Measurements from ENCODE around the gene UGT2B17.
"Not testable (repeated sequence)": the region's sequence is repeated elsewhere in the genome, so short reads cannot be mapped to it uniquely, and the experiment has no call there.

UGT2B17 gene

DNA sequence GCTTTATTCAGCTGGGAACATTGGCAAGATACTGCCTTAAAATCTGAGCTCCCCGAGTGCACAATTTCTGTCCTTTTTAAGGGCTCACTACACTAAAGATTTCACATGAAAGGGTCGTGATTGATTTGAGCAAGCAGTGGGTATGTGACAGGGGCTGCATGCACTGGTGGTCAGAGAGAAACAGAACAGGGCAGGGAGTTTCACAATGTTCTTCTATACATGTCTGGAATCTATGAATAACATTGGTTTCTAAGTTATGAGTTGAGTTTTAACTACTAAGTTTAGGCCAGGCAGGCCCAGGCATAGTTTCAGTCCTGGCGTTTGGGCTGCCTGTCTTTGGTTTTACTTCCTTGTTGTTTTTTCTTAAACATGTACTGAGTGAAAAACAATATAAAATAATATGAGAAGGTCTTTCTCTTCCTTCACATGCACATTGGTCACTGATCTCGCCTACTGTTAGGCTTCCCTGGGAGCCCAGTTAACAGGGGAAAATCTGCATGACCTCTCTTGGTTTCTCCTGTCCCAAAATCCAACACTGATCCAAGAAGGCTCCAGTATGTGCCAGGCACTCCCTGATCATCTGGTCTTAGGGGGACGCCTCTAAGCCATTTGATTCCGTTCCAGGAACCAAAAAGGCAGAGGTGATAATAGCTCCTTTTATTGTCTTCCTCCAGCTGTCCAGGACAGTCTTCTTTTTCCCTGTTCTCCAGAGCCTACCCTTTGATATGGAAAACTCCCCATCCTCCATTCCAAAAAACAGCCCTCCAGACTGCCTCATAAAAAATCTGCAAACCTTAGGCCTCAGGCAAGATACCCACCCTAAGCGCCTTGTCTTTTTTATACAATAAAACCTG is at the start of gene UGT2B17:
TSS of gene UGT2B17 (minus strand) at position 51 of the 854 bp plus-strand sequence. CDS start 7,838 bp downstream, outside the sequence.
- no peak for DNase-seq

DNA sequence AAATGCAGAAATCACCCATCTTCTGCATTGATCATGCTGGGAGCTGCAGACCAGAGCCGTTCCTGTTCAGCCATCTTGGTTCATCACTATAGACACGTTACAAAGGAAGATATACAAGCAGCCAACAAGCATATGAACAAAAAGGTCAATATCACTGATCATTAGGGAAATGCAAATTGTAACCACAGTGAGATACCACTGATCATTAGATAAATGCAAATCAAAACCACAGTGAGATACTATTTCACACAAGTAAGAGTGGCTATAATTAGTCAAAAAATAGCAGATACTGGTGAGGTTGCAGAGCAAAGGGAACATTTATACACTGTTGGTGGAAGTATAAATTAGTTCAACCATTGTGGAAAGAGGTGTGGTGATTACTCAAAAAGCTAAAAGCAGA is 46.6 kb upstream of the UGT2B17 start:
- not testable (repeated sequence) for DNase-seq

DNA sequence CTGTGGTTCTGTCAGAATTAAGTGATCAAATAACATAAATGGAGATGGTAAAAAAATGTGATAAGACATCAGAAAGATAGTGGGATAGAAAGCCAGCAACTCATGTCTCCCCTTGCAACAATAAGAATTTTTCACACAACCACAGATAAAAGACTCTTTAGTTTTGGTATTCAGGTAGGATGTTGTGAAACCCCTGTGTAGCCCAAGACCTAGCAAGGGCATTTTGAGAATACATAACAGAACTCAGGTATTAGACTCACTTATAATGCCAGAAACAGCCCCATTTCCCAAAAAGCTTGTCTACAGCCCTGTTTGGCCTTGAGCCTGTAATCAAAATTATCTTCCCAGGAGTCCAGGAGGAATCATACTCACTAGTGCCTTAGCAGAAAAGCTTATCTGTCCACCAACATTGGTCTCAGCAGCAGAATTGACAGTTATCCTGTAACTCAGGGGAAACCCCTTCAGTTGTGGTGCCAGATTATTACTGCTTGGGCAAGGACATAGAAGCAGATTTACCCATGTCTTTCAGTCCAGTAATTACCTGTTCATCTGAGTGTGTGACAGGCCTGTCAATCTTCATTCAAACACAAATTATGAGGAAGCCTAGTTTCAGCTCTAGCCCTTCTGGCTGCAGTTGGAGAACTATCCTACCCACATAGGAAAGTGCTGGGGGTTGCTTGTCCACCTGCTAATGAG is 41.0 kb upstream of the UGT2B17 start:
- no peak for DNase-seq

DNA sequence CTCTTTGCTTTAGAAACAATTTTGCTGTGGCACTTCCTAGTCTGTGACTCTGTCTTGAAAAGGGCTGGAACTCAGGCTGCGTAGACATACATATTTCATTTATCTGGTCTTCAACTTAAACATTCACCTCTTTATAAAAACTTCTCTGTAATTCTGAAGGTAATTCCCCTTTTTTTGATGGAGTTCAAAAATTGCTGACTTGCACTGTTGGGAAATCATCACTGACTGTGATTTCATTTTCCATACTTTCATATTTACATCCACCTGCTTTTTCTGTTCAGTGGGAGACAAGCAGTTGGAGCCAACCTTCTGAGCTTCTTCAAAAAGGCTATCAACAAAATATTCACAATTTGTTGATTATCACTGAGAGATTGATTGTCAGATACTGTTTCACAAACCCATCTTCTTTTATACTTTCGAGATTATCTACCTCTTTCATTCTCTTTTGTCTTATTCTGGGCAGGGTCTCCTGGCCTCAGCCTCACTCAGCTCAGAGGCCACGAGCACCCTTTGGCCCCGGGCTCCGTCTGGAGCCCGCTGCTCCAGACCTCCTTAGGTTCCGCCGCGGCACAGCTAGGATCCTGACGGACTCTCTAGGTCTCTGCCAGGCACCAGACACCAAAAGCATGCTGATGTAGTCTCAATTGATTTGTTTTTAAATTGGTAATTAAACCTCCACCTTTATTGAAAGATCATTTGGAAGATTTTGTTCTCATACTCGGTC is 39.7 kb upstream of the UGT2B17 start:
- no peak for DNase-seq

DNA sequence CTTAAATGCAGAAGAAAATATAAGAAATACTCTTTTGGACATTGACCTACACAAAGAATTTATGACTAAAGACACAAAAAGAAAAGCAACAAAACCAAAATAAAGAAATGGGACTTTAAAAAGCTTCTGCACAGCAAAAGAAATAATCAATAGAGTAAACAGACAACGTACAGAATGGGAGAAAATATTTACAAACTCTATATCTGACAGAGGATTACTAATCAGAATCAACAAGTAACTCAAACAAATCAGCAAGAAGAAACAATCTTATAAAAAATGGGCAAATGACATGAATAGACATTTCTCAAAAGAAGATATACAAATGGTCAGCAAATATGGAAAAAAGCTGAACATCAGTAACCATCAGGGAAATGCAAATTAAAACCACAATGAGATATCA is 37.6 kb upstream of the UGT2B17 start:
- no peak for DNase-seq

DNA sequence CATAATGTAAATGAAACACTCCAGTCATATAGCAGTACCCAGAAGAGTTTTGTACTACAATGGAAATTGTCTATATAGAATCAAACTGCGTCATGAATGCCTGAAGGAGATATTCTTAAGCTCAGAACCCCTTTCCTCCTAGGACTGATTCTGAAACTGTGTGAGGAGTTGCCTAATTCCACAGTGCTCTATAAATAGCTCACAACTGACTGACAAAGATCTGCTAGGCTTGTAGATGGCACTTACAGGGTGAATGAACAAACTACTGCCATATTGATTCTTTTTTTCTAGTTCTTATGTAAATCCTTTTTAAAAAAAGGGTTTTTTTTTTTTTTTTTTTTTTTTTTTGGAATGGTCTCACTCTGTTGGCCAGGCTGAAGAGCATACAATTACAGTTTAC is 30.1 kb upstream of the UGT2B17 start:
- no peak for DNase-seq

DNA sequence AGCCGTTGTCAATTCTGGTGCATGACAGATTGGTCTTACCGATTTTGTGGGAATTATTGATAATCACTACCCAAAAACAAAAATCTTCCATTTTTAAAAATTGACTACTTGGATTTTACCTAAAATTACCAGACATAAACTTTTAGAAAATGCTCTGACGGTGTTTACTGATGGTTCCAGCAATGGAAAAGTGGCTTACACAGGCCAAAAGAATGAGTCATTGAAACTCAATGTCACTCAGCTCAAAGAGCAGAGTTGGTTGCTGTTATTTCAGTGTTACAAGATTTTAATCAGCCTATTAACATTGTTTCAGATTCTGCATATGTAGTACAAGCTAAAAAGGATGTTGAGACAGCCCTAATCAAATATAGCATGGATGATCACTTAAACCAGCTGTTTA is 23.0 kb upstream of the UGT2B17 start:
- DNase-seq, result no peak

DNA sequence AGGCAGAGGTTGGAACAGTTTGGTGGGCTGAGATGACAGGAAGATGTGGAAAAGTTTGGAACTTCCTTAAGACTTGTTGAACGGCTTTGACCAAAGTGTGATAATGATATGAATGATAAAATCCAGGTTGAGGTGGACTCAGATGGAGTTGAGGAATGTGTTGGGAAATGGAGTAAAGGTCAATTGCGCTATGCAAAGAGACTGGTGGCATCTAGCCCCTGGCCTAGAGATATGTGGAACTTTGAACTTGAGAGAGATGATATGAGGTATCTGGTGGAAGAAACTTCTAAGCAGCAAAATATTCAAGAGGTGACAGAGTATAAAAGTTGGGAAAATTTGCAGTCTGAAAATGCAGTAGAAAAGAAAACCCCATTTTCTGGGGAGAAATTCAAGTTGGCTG is 21.4 kb upstream of the UGT2B17 start:
- no peak for DNase-seq

DNA sequence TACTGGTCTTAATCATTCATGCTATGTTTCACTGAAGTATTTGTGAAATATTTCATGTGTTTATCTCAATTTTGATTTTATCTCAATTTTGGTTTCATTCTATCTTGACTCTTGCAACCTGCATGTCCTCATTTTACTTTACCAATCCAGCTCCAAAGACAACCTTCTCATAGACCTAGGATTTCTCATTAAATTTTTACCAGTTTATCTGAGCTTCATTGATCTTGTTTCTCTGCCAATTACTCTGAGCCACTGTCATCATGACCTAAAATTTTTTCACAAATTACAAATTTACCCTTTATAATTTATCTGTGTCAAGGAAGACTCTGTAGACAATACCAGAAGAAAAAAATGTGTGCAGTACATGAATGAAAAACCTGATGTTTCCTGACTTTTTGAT is 18.6 kb upstream of the UGT2B17 start:
- no peak for DNase-seq

DNA sequence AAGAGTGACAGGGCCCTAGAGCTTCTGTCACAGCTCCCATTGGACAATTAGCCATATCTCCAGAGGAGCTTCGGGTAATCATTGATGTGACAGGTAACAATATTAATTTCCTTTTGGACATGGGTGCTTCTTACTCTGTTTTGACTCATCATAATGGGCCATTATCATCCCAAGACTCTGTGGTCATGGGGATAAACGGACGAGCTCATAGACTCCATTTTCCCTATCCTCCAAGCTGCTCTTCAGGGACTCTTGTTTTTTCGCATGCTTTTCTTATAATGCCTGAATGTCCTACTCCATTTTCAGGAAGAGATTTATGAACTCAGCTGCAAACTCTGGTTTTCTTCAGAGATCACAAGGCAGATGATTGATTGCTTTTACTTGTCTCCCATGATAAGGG is 17.0 kb upstream of the UGT2B17 start:
- no peak for DNase-seq

DNA sequence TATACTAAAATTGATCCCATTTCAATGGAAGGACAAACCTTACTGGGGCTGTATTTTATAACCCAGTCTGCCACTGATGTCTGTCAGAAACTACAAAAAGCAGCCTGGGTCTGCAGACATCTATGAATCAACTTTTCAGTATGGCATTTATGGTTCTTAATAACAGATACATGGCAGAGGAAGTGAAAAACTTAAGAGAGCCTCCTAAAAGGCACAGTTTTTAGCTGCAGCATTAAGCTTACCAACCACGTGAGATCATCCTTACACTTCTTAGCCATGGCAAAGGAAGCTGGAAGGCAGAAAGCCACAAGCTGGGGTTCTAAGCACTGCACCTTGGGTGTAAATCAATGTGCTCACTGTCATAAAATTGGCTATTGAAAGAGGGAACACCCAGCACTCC is 16.6 kb upstream of the UGT2B17 start:
- DNase-seq, result no peak

DNA sequence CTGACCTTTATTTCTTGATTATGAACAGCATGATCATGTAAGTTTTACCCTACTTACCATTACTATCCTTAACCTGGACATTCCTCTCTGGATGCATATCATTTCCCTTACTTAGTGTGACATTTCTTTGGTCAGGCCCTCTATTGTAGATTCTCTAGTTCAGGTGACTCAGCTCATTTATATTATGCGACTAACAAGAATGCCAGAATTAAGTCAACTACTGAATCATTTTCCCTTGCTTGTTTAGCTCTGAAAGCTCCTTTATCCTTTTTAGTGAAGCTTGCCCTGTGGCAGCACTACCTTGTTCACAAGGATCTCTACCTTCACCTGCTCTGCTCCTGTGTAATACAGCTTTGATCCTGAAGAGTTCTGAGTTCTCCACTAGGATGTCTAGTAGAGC is 15.1 kb upstream of the UGT2B17 start:
- no peak for DNase-seq

DNA sequence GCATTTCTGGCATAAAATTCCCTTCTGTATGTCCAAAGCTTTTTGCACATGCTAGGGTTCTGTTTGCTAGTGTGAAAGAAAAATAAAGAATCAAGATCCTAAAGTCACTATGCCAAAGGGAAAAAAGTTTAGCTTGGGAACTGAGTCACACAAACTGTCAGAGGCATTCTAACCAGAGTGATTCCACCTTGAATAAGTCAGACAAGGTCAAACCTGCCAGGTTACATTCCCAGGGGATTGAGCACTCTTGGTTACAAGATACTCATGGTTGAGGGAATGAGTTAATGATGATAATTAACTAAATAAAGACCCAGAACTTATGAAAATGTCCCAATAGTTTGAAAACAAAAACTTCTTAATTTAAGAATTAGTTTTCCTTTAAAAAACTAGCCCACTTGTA is 13.7 kb upstream of the UGT2B17 start:
- no peak for DNase-seq

DNA sequence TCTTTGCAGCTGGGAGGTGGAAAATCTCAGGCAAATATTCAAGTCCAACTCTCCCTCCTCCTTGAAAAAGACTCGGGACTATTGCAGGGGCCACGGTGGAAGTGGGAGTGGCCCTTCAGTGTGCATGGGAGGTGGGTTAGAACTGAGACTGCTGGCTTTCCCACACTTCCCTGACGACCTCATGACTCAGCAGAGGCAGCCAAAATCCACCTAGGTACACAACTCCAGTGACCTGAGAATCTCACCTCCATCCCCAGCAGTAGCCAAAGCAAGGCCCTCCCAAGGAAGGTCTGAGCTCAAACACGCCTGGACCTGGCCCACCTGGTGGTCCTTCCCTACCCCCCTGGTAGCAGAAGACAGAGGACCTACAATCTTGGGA is 6.2 kb upstream of the UGT2B17 start:
- DNase-seq, result no peak

DNA sequence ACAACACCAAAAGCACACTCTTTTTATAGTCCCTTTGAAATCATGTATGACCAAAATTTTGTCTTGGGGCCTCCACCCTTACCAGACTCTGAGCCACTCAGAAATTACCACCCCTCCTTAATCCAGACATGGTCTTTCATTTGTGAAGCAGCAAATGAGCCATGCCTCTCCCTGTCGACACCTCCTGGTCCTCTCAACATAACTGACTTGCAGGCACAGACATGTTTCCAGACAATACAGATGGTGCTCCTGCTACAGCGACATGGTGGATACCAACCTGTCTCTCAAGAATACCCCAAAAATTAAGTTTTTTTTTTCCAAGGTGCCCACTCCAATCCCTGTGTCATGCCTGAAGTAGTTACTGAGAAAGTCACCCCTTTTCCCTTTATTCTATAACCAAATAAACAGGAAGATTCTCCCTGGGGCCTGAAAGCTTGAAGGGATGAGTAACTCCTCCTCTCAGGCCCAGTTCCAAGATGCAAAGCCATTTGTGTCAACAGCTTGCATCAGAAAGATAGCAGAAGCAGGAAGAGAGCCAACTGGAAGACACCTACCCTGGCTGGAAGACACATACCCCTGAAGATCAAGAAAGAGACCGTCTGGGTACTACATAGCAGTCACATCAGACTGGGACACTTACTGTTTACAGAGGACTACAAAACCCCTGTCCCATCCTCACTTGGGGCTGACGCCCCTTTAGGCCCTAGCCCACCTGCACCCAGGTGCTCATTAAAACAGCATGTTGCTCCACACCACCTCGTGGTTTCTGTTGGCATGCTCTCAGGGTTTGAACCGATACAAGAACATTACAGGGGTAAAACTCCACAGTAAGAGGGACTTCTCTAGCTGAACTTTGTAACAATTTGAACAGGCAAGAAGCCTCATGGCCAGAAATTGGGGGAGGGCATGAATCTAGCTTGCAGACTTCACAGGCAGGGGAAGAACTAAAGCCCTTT is 5.5 kb upstream of the UGT2B17 start:
- DNase-seq, result no peak

DNA sequence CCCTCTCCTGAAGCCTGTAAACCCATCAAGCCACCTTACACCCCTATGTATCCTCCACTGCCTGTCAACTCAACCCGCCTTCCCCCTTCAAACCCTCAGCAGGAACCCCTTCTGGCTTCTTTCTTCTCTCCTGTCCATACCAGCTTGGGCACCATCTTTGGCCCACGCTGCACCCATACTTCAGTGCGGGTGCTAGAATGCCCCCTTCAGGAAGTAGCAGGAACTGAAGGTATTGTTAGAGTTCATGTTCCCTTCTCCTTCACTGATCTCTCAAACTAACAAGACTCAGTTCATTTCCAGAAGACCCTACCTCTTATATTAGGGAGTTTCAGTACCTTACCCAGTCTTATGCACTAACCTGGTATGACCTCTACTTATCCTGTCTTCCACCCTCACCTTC is 1.5 kb upstream of the UGT2B17 start:
- DNase-seq, result no peak

DNA sequence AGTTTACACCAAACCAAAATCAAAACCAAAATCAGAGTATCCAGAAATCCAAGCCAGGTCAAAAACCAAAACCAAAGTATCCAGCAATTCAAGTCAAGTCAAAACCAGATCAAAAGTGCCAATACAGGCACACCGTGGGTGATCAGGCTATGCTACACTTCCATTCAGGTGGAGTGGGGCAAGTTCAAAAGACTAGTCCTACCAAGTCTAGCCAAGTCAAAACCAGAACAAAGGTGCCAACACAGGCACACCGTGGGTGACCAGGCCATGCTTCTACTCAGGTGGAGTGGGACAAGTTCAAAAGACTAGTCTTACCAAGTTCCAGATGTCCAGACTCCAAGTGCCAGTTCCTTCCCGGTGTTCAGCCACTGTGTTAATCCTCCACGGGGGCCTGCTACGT is 486 bp downstream of the UGT2B17 start:
- not testable (repeated sequence) for DNase-seq

DNA sequence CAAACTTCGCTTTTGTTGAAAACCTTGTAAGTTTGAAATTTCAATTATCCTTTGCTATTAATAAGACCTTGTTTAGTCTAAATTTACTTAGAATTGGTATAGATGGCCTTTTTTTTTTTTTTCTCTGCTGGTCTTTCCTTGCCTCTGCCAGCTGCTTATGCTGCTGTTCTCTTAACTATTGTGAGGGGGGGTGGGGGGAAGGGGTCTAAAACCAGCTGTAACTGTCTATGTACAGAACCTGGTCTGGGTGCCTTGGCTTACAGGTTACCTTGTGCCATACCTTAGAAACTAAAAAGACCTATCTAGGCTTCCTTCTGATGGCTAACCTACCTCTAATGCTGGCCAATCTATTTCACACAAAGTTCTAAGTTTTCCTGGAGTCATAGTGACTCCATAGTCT is 1.0 kb downstream of the UGT2B17 start:
- no peak for DNase-seq

DNA sequence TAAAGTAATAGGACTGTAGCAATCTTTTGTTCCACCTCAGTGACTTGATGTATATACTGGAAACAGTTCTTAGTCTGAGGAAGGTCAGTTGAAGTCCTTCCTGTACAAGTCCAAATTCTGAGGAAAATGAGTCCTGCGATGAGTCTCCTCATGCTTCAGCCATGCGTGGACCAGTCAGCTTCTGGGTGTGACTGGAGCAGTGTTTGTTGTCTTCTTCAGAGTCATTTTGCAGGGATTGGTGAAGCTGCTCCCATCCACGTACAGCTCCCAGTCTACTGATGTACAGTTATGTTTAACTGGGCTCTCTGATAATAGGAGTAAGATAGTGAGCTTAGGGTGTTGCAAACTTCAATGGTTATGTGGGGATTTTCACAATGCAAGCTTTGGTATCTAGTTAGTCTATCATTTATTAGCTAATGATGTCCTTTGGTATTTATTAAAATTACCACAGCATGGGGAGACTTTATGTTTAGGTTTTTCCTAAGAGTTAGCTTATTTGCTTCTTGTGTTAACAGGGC is 3.4 kb downstream of the UGT2B17 start:
- no peak for DNase-seq

DNA sequence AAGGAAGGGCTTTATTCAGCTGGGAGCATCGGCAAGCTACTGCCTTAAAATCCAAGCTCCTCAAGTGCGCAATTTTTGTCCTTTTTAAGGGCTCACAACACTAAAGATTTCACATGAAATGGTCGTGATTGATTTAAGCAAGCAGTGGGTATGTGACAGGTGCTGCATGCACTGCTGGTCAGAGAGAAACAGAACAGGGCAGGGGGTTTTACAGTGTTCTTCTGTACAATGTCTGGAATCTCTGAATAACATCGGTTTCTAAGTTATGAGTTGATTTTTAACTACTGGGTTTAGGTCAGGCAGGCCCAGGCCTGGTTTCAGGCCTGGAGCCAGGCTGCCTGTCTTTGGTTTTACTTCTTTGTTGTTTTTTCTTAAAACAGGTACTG is 6.0 kb downstream of the UGT2B17 start:
- DNase-seq, result no peak

DNA sequence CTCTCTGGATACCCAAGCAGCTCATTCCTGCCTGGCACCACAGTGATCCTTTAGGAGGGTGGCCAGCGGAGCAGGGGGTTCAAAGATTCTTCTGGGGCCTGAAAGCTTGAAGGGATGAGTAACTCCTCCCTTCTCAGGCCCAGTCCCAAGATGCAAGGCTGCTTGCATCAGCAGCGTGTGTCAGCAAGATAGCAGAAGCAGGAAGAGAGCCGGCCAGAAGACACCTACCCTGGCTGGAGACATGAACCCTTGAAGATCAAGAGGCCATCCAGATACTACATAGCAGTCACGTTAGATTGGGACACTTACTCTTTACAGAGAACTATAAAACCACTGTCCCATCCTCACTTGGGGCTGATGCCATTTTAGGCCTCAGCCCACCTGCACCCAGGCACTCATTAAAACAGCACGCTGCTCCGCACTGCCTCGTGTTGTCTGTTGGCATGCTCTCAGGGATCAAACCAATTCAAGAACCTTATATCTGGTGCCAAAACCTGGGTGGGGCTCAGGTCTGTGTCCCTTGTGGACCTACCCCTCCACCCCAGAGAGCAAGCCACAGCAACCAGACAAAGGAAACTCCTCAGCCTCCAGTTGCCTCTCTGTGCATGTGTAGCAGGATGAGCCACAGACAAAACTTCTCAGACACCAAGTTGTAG is 6.5 kb downstream of the UGT2B17 start:
- DNase-seq, result no peak

DNA sequence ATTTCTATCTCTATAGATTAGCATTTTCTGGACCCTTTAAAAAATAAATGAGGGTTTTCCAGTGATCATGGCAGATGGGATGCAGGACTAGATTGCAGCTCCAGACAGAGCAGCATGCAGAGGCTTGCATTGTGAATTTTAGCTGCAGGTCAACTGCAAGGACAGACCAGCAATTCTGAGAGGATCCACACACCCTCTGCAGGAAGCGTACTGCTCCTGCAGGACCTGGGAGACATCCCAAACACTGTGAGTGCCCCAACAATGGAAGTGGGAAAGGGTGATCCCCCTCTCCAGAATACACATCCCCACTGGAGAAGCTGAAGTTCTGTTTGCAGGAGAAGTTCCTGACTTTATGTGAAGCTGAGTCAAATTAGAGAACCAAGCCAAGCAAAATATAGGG is 7.1 kb downstream of the UGT2B17 start:
- not testable (repeated sequence) for DNase-seq
